ENCODE measurements around the gene EAF2.

- no peak for TF ChIP-seq GATA3 (IDR thresholded peaks at IDR 0.05; ENCODE audit: low read depth, low read length)
- no peak for TF ChIP-seq GATA2 (IDR thresholded peaks at IDR 0.05; ENCODE audit: low read depth, low read length)
These were observed 31.2 kb upstream of the EAF2 start for GRCh38 chr3:121803771-121804320.
